Esophagus (tissue), 2 donors: ENCODE results near the gene ARID1B. TPM values are rescaled to one million over a fixed set of nuclear protein-coding genes. Genes with fewer than 3 reads are reported as not detected.
A peak's percentile ranks its signal among the peaks of the same experiment; 100 is the strongest.

Experiments
- H3K27ac ChIP-seq, 2 donors: one replicate each; pipeline ENCODE4 v1.5.1; 2013; ENCODE audit warnings: low read depth in 2 of 2, mild to moderate bottlenecking in 2 of 2, inconsistent platforms in 1 of 2, low read length in 1 of 2, moderate library complexity in 1 of 2
- H3K27me3 ChIP-seq, 2 donors: one replicate each; pipeline ENCODE4 v1.6.1; 2013; ENCODE audit warnings: low read length in 2 of 2, control low read depth in 1 of 2, mild to moderate bottlenecking in 1 of 2; ENCODE audit not compliant: insufficient read depth in 2 of 2, control insufficient read depth in 1 of 2
- H3K36me3 ChIP-seq, 2 donors: one replicate each; pipeline ENCODE4 v1.6.1; 2013; ENCODE audit warnings: low read length in 1 of 2; ENCODE audit not compliant: control insufficient read depth in 2 of 2, insufficient read depth in 2 of 2
- H3K4me1 ChIP-seq, 2 donors: one replicate each; pipeline ENCODE4 v1.6.1; 2013; ENCODE audit warnings: low read length in 1 of 2; ENCODE audit not compliant: control insufficient read depth in 2 of 2, insufficient read depth in 2 of 2
- H3K4me3 ChIP-seq, 2 donors: one replicate each; pipeline ENCODE4 v1.5.1; 2013; ENCODE audit warnings: low read length in 2 of 2, mild to moderate bottlenecking in 2 of 2, low read depth in 1 of 2, moderate library complexity in 1 of 2
- H3K9me3 ChIP-seq, 2 donors: one replicate each; pipeline ENCODE4 v1.6.1; 2013; ENCODE audit warnings: mild to moderate bottlenecking in 2 of 2, low read depth in 1 of 2, low read length in 1 of 2, moderate library complexity in 1 of 2; ENCODE audit not compliant: control insufficient read depth in 2 of 2, insufficient read depth in 1 of 2
- WGBS, 2 donors: extraction: QIAGEN DNeasy Blood & Tissue Kit; methylation state at CpG; one replicate each; pipeline ENCODE4 v1.1.7; 2013; 5-methylcytosine and 5-hydroxymethylcytosine counted together
- polyA plus RNA-seq, 2 donors: library from polyadenylated mRNA; stranded (reverse); fragments of 200-250 nt; gene quantifications; one replicate each; pipeline ENCODE4 v1.2.3, GENCODE V29; 2013
- donor health status: healthy with polysubstance abuse.
- donor health status: Bipolar disorder and iron deficiency.

The ARID1B gene
- polyA plus RNA-seq, 2 donors: 15.9 to 16.1 TPM

DNA sequence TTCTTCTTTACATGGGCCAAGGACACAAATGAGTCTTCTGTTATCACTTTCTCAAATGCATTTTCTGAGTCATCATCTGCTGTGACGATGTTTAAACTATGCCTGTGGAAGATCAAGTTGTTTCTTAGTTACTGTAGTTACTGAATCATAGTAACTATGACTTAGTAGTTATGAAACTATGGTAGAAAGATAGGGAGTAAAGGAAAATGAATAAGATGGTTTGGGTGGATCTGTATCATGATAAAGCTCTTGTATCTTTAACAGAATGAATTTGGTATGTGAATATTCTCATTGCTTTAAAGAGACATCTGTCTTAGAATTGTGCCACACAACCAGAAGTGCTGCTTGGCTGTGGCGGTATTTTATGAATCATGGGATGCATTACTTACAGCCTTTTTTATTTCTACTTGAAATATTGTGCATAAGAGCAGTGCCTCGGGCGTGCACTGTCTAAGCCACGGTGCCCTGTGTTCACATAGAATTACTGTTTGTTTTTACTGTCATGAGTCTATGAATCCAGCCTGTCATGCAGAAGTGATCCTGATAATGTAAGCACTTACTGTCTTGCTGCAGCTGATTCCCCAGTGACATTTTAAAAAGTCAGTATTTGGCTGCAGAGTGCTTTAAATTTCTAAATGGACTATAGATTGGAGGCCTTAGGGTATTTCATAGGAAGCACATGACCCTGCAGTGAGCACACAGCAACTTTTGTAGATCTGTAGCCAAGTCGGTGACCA, 330.9 kb downstream of the ARID1B start:
- Histone ChIP-seq H3K36me3 (peaks cover 0 to 4% of the 10 kb centered on the region in 2 donors), H3K9me3 (no peaks in the 10 kb centered on the region), H3K4me3 (no peak overlapping the region), H3K4me1 (peaks cover 0 to 2% of the 10 kb centered on the region in 2 donors), H3K27me3 (no peaks in the 10 kb centered on the region), H3K27ac (no peak overlapping the region)
- WGBS, 2 donors: 26 to 38% methylated on average over 6 of the region's 6 CpGs

DNA sequence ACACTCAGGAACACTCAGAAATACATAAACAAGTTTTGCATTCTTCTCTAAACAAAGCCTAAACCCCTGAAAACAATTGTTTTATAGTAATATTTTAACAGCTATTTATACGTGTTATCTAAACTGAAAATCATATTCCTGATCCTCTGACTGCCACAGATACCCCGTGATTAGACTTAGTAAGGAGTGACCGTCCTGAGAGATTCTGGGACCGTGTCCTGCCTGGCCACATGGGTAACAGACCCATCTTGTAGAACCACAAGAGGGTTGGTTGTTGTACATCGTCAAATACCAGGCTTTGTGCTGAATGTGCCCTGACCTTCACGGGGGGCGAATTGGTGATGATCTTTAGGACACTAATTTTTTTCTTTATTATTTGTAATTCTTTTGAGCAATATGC, 331.7 kb downstream of the ARID1B start:
- 86% methylated on average over 7 of the region's 7 CpGs for WGBS, 2 donors
- peaks cover 0 to 8% of the 10 kb centered on the region in 2 donors for H3K36me3 ChIP-seq
- H3K4me3 ChIP-seq: no peak overlapping the region
- peak overlapping the region in 1 of 2 donors; percentile 38 for H3K27ac ChIP-seq
- peaks cover 0 to 2% of the 10 kb centered on the region in 2 donors for H3K4me1 ChIP-seq
- H3K9me3 ChIP-seq: no peaks in the 10 kb centered on the region
- H3K27me3 ChIP-seq: no peaks in the 10 kb centered on the region

GRCh38 chr6:157110607-157111006, 333.4 kb downstream of the ARID1B start:
- no peaks in the 10 kb centered on the region for H3K27me3 ChIP-seq
- H3K36me3 ChIP-seq: peaks cover 0 to 8% of the 10 kb centered on the region in 2 donors
- no peak overlapping the region for H3K4me3 ChIP-seq
- WGBS, 2 donors: 93 to 96% methylated on average over 5 of the region's 5 CpGs
- H3K9me3 ChIP-seq: no peaks in the 10 kb centered on the region
- H3K4me1 ChIP-seq: peaks cover 0 to 2% of the 10 kb centered on the region in 2 donors
- H3K27ac ChIP-seq: no peak overlapping the region

GRCh38 chr6:157113389-157113788, 336.2 kb downstream of the ARID1B start:
- 96 to 99% methylated on average over 4 of the region's 4 CpGs for WGBS, 2 donors
- no peaks in the 10 kb centered on the region for H3K27me3 ChIP-seq
- no peaks in the 10 kb centered on the region for H3K9me3 ChIP-seq
- H3K36me3 ChIP-seq: peaks cover 0 to 8% of the 10 kb centered on the region in 2 donors
- no peak overlapping the region for H3K27ac ChIP-seq
- no peaks in the 10 kb centered on the region for H3K4me1 ChIP-seq
- H3K4me3 ChIP-seq: no peak overlapping the region

DNA sequence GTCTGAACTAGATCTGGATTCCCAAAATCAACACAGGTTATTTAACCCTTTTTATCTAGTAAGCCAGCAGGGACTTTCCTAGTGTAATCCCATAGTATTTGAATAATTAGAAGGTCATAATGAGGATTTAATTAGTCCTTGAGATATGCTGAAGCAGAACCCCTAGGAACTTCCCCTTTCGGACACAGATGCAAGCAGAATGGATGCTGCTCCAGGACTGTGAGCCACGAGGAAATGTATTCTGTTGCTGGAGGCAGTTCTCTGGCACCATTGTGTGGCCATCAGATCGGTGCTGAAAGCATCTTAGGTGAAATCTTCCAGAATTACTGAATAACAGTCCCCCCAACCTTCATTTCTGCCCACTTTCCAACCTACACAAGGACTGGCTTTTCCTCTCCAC, 339.2 kb downstream of the ARID1B start:
- H3K9me3 ChIP-seq: no peaks in the 10 kb centered on the region
- H3K27me3 ChIP-seq: no peaks in the 10 kb centered on the region
- H3K36me3 ChIP-seq: peaks cover 0 to 4% of the 10 kb centered on the region in 2 donors
- no peak overlapping the region for H3K27ac ChIP-seq
- H3K4me1 ChIP-seq: peaks cover 0 to 5% of the 10 kb centered on the region in 2 donors
- WGBS, 2 donors: 64 to 77% methylated on average over 3 of the region's 3 CpGs
- no peak overlapping the region for H3K4me3 ChIP-seq

GRCh38 chr6:157117431-157118095, 340.4 kb downstream of the ARID1B start:
- WGBS, 2 donors: 78 to 84% methylated on average over 6 of the region's 6 CpGs
- Histone ChIP-seq H3K27ac (no peak overlapping the region), H3K4me1 (peaks cover 0 to 5% of the 10 kb centered on the region in 2 donors), H3K27me3 (no peaks in the 10 kb centered on the region), H3K9me3 (no peaks in the 10 kb centered on the region), H3K4me3 (no peak overlapping the region), H3K36me3 (peaks cover 0 to 4% of the 10 kb centered on the region in 2 donors)

- WGBS, 2 donors: 74 to 93% methylated on average over 3 of the region's 3 CpGs
- H3K4me1 ChIP-seq: peaks cover 0 to 14% of the 10 kb centered on the region in 2 donors
- no peak overlapping the region for H3K4me3 ChIP-seq
- no peaks in the 10 kb centered on the region for H3K27me3 ChIP-seq
- no peaks in the 10 kb centered on the region for H3K36me3 ChIP-seq
- no peaks in the 10 kb centered on the region for H3K9me3 ChIP-seq
- no peak overlapping the region for H3K27ac ChIP-seq
Observed at GRCh38 chr6:157119502-157120027, 342.4 kb downstream of the ARID1B start.

GRCh38 chr6:157120534-157121232, 343.5 kb downstream of the ARID1B start:
- Histone ChIP-seq H3K9me3 (no peaks in the 10 kb centered on the region), H3K36me3 (no peaks in the 10 kb centered on the region), H3K4me1 (peaks cover 2 to 16% of the 10 kb centered on the region in 2 donors), H3K27ac (no peak overlapping the region), H3K4me3 (no peak overlapping the region), H3K27me3 (no peaks in the 10 kb centered on the region)
- WGBS, 2 donors: 47 to 64% methylated on average over 10 of the region's 10 CpGs

DNA sequence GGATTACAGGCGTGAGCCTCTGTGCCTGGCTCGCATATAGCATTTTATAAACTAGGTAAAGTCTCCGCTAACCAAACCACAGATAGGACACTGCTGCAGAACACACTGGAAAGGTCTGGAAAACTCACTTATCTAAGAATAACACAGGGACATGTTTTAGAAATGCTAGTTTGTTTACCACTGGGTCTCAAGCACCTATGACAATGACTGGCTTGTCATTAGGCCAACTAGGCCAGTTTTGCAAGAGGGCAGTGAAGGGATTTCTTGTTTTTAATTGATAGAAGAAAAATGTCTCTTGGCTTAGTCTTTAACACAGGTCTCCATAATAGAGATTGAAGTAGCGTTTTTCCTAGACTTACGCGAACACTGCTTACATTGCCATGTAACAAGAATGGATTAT, 344.7 kb downstream of the ARID1B start:
- Histone ChIP-seq H3K4me1 (peaks cover 2 to 16% of the 10 kb centered on the region in 2 donors), H3K9me3 (no peaks in the 10 kb centered on the region), H3K27me3 (no peaks in the 10 kb centered on the region), H3K27ac (no peak overlapping the region), H3K4me3 (no peak overlapping the region), H3K36me3 (no peaks in the 10 kb centered on the region)
- WGBS, 2 donors: 94 to 95% methylated on average over 6 of the region's 6 CpGs
